ENCODE results near the gene YIPF1.
"Not testable (repeated sequence)": the region's sequence is repeated elsewhere in the genome, so short reads cannot be mapped to it uniquely, and the experiment has no call there.

Gene YIPF1

GRCh38 chr1:53837924-53838653, 51.5 kb downstream of the YIPF1 start, which contains the start of gene NDC1:
TSS of gene NDC1 (minus strand) at chr1:53838296. CDS start at chr1:53838261, 35 bp downstream.
- peak; percentile 93 for DNase-seq (ENCODE audit: low spot score)

- DNase-seq (ENCODE audit: low spot score): no peak
Measured at GRCh38 chr1:53837646-53837923, 52.0 kb downstream of the YIPF1 start.

GRCh38 chr1:53835491-53835890, 54.1 kb downstream of the YIPF1 start:
- no peak for DNase-seq (ENCODE audit: low spot score)

- DNase-seq (ENCODE audit: low spot score): no peak
Measured at GRCh38 chr1:53834776-53835175, 54.8 kb downstream of the YIPF1 start.

GRCh38 chr1:53833393-53833792, 56.2 kb downstream of the YIPF1 start:
- DNase-seq (ENCODE audit: low spot score): no peak

GRCh38 chr1:53826367-53826766, 63.2 kb downstream of the YIPF1 start:
- no peak for DNase-seq (ENCODE audit: low spot score)

- no peak for DNase-seq (ENCODE audit: low spot score)
Measured at GRCh38 chr1:53825306-53825705, 64.3 kb downstream of the YIPF1 start.

- no peak for DNase-seq (ENCODE audit: low spot score)
Measured at GRCh38 chr1:53822931-53823330, 66.7 kb downstream of the YIPF1 start.

GRCh38 chr1:53821380-53821779, 68.2 kb downstream of the YIPF1 start:
- no peak for DNase-seq (ENCODE audit: low spot score)

GRCh38 chr1:53819387-53819786, 70.2 kb downstream of the YIPF1 start:
- DNase-seq (ENCODE audit: low spot score): no peak

- DNase-seq (ENCODE audit: low spot score): not testable (repeated sequence)
Measured at GRCh38 chr1:53816584-53816983, 73.0 kb downstream of the YIPF1 start.

GRCh38 chr1:53815484-53815883, 74.1 kb downstream of the YIPF1 start:
- not testable (repeated sequence) for DNase-seq (ENCODE audit: low spot score)

- no peak for DNase-seq (ENCODE audit: low spot score)
Measured at GRCh38 chr1:53811414-53811851, 78.2 kb downstream of the YIPF1 start.

- DNase-seq (ENCODE audit: low spot score): no peak
Measured at GRCh38 chr1:53810497-53810896, 79.1 kb downstream of the YIPF1 start.

- no peak for DNase-seq (ENCODE audit: low spot score)
Measured at GRCh38 chr1:53810007-53810406, 79.6 kb downstream of the YIPF1 start.

- no peak for DNase-seq (ENCODE audit: low spot score)
Measured at GRCh38 chr1:53807916-53808315, 81.7 kb downstream of the YIPF1 start.

- no peak for DNase-seq (ENCODE audit: low spot score)
Measured at GRCh38 chr1:53804791-53805505, 84.6 kb downstream of the YIPF1 start.

- no peak for DNase-seq (ENCODE audit: low spot score)
Measured at GRCh38 chr1:53804181-53804580, 85.4 kb downstream of the YIPF1 start.
